HuH-7 (cell line): ENCODE results near the gene SPAG16.
A peak's percentile ranks its signal among the peaks of the same experiment; 100 is the strongest.

Experiments used
- DNase-seq: peaks from one replicate; pipeline ENCODE4 v3.0.0; 2011; ENCODE audit warnings: low spot score

Gene SPAG16

DNA sequence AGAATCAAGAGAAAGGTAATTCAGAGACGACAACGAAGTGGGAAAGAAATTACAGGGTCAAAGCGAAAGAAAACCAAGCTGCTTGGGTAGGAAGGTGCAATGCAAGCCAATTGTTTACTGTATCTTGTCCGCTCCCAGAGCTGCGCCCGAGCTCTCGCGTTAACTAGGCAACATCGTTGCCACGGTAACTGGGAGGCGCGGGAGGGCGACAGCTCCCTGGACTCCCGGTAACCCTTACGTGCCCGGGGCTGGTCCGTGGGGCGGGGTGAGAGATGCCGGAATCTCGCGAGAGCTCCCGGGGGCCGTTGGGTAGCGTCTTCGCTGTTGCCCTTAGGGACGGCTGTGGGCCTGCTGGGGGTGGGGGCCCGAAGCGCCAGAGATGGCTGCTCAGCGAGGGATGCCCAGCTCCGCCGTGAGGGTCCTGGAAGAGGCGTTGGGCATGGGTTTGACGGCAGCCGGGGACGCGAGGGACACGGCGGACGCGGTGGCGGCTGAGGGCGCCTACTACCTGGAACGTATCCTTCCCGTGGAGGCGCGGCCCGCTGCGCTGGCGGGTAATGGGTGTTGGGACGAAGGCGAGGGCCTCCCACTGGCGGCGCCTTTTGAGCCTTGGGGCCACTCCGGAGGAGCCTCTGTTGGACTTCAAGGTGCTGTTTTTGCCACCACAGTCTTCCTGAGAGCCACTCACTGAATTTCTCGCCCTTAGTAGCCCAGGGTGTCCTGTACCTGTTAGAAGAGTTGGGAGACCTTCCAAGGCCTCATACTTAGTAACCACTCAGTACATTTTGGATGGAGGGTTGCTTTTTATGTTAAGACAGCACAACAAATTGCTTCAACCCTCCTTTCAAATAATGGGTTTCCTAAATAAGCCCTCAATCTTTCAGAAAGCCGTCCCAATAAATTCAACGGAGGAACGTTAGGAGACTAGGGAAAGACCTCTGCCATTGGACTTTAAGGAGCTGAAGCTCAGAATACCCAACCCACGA is at the start of gene SPAG16:
Gene SPAG16 (plus strand): TSS at position 360 of the 986 bp plus-strand sequence.
- DNase-seq = peak; percentile 87

DNA sequence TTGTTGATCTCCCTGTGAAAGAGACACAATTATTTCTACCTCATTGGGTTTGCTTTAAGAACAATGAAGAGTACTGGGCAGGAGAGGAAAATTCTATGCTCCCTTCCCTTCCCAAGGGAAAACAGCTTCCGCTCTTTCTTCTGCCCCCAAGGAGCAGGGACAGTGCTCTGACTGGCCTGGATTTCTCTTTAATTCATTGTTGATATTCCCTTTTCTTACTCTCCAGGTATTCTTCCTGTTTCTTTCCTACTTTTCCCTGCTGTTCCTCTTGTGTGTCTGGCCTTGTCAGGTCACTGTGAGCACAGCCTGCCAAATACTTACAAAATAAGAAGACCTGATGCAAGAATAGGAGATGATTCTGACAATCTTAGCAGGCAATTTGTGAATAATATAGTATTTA is 49.6 kb upstream of the SPAG16 start:
- DNase-seq = no peak

DNA sequence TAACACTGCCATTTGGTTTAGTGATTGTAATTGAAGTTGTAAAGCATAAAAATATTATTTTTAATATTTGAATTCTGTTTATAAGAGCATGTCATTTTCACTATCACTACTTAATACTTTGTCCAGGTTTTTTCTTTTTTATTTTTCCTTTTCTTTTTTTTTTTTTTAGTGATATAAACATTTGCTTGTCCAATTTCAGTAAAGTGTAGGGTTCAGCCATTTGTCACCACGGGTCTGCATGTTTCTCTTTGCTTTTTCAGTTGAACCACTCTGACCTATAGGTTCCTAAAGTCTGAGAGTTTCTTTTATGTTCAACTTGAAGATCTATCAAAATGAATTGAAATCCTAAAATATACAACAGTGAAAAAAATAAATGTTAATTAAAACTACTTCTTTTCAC is 48.5 kb upstream of the SPAG16 start:
- no peak for DNase-seq

DNA sequence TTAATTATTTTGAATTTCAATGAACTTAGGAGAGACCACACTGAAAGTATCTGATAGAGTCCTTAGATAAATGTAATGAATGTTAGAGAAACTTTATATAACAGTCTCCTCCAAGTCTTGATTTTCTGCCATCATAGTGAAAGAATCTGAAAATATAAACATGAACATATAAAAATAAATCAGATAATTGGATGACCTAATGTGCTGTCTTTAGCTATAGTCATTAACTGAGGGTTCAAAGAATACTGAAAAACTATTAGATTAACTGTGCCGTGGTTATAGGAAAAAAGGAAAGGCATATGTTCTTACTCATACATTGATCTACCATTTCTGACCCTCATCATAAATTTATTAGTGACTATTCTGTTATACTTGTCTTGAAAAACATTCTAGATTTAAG is 47.0 kb upstream of the SPAG16 start:
- no peak for DNase-seq

DNA sequence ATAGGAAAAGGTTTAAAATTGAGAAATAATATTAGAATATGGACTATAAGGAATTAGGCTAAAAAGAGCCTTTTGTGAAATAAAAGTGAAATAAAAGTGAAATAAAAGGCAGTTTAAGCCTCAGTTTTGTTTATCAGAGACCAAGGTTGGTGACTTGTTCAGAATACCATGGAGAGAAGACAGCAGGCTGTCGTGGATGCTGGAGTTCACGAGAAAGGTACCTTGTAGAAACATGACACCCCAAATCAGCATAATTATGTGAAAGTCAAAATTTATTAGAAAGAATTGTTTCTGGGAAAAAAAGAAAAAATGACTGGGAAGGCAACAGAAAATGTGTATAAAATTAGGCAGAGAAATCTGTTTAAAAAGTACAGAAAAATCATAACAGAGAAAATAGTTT is 46.5 kb upstream of the SPAG16 start:
- no peak for DNase-seq

DNA sequence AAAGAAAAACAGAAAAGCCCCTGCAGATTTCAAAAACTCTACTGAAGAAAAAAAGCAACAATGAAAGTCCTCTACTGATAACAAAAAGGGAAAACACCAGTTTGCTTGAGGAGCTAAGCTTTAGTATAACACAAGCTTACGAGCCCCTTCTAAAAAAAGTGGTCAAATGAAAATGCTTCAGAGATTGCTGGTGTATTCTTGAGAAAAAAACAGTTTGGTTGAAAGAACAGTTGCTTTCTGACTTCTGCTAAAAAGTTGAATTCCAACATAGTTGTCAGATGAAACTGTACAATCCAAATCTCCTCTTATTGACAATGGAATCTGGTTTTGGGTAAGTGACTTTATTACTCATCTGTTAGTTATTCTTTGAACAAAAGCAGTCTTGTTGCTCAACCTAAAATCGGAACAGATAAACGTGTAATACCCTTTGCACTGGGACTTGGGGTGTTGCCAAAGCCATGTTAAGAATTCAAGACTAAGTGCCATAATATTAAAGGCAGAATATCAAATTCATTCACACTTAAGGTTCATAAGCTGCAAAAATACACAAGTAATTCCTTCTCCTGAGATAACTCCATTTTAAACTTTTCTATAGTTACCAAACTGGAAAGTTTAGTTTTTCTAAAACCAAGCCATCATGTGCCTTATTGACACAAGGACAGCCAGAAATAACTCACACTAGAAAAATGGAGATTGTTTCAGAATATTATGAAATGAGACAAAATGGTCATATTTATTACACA is 45.3 kb upstream of the SPAG16 start:
- DNase-seq = peak; percentile 6

DNA sequence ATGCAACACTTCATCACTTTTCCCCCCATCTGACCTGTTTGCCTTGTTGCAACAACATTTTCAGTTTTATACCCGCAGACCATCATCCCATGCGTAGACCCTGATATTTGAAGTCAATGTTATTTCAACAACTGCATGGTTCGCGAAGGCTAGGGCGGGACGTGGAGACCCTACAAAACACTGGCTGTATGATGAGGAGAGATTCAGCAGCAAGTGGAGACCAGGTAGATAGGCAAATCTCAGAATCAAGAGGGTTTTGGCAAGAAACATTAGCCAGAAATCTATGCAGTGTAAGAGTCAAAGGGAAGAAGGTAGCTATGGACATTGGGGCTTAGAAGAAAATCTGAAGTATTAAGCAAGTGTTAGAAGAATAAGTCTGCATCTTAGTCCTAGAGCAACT is 42.4 kb upstream of the SPAG16 start:
- no peak for DNase-seq

DNA sequence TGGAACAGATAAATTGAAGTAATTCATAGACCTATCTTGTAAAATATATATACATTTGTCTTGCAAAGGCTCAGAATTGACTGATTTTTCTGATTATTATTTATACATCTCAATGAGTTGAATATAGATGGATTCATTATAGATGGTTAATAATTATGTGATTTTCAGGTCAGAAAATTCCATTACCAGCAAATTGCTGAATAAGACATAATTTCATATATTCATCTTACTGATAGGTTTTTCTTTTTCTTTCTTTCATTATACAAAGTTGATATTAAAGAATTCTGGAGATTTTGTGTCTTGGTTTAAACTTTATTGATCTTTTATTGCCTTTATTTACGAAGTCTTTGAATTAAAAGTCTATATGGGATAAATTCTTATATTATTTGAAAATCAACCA is 41.6 kb upstream of the SPAG16 start:
- DNase-seq = no peak

DNA sequence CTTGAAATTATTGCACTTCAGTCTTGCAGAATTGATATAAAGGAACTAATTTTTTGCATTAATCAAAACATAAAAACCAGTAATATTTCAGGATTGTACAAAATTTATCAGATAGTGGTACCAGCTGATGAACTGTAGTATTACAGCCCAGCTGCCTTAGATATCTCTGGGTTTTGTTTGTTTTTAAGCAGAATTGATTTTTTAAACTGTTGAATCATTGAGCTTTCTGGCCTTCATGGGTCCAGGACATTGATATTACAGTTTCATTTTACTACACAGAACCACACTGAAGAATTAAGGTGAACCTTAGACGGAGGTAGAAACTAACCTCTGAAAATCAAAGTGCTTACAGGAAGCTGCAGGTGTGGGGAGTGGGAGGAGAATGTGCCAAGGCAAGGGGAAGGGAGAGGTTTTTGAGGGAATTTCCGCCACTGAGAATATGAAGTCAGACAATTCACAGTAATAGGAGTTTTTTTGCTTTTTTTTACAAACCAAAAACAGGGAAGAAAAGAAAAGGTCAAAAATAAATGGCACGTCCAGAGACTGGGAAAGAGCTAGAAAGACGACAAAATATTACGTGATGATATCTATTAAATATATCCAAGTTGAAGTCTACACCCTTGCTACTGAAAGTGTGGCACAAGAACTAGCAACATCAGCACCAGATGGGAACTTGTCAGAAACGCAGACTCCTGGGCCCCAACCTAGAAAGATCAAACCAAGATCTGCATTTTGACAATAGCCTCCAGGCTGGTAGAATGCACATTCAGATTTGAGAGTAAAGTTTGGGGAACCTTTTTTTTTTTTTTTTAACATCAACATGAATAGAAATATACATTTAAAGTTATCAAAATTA is 40.8 kb upstream of the SPAG16 start:
- DNase-seq = no peak

DNA sequence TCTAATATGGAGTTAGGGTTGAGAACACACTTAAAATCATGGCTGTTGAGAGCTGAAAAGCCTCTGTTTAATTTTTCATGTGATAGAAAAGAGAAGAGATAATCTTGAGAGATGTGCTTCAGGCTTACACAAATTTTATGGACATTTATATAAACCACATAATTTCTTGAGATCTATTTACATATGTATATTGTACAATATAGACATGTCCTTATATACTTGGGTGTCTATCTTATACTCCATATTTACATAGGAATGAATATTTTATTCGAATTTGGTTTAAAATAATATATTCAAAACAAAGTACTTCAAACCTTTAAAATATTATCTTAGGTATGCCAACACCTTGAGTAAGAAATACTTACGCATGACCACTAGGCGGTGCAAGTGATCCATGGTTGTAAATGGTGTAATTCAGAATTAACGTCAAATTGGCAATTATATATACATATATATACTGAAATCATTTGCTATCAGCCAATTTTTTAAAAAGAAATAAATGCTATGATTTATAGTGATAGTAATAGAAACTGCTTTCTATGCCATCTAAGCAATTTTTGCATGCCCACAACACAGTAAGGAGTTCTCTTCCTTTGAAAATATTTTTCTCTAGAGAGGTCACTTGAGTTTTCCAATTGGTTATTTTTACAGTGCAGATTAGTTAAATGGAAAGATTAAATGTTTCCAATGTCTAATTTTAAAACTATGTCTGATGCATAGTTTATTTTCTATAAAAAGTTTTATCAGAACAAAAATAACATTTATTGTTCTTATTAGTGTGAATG is 37.6 kb upstream of the SPAG16 start:
- no peak for DNase-seq

DNA sequence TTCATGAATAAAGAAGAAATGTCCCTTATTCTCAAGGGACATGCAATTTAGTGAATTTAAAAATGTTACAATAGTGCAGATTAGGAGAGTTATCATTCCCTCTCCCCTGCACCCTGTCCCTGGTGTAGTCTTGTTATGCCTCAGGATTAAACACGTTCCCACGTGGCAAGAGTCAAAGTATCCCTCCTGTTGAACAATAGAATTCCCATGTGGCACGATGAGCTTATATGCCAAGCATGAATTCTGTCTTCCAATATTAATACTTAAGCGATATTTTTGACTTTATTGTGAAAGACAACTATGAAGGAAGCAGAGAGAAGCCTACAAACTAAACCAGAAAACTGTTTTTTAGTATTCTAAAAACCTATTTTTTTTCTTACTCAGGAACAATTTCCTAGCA is 36.7 kb upstream of the SPAG16 start:
- DNase-seq = no peak

DNA sequence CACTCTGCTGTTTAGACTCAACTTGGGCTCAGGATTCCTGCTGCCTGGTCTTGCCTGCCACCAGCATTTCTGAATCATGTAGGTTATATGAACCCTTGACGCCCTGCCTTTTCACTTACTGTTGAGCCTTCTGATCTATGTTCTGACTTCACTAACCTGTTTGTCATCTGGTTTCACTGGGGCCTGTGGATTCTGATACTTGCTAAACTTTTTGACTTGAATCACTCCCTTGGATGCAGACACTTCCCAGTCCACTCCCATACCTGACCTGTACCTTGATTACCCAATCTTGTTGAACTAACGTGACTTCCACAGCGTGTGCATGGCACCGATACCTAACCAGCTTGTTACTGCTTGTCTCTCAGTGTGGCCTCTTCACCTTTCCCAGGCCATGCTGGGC is 35.6 kb upstream of the SPAG16 start:
- DNase-seq = no peak

DNA sequence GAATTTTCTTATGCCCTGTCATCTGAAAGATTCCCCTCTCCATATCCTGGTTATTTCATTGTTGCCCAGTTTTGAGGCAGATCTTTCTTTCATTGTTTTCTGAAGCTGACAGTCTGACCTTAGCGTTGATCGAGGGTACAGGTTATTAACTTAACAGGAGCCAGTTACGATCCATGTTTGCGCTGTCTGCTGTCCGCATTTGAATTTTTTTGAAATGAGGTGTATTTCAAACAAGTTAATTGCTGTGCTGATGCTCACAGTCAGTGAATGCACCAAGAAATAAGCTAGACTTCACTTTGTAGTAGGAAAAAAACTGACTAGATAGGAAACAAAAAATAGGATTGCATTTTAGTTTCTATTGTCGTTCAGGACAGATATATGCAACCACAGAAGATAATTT is 34.8 kb upstream of the SPAG16 start:
- no peak for DNase-seq

DNA sequence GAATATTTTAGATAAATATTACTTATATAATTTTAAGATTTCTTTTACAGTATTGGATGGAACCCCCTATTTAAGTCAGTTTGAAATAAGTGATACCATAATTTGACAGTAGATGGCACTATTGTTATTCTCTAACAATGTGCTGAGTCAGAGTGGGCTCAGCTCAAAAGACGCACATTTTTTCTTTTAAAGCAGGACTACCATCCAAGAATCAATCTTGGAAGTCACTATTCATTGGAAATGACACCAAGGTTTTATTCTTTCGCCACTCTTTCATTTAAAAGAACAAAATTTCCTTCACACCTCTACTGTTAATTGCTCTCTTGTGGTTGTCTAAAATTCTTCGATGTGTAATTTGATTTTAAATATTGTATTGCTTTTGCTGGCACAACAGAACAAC is 32.6 kb upstream of the SPAG16 start:
- peak; percentile 20 for DNase-seq

DNA sequence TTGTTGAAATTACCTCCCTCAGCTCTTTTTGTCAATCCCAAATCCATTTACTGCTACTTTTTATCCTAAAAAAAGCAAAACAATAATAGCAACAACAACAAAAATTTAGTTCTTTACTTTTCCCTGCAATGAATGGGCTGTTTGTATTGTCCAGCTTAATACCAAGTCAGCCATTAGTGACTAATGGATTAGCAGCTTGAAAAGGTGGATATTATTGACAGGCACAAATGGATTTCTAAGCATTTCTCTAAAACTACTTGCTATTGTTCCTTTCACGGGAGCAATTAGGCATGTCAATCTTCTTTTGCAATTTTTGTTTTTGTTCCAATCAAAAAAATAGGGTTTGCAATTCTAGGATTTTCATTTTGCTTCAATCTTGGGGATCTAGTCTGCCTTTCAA is 32.1 kb upstream of the SPAG16 start:
- DNase-seq = no peak

DNA sequence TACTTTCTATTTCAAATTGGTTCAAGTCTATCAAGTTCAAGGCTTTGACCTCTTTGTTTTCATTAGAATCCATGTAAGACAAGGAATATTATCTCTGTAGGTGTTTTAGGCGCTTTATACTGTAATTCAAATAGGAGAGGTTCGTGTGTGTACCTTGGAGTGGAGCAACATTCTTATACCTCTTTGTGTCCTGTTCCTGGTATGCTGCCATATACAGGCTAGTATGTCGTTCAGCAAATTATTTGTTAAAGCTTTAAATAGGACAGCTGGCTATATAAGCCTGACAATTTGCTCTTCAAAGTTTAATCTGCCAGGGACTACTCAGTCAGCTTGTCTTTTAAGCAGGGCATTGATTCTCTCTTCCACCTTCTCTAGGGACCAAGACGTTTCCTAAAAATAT is 31.1 kb upstream of the SPAG16 start:
- no peak for DNase-seq

DNA sequence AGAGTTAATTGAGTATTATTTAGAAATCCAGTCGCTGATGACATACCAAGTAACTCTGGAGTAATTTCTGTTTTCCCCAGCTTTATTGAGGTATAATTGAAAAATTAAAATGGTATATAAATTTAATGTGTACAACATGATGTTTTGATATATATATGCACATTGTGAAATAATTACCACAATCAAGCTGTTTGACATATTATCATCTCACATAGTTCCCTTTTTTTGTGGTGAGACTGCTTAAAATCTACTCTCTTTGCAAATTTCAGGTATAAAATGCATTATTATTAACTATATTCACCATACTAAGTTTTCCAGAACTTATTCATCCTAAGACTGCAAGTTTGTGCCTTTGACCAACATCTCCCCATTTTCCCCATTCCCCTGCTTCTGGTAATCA is 25.0 kb upstream of the SPAG16 start:
- no peak for DNase-seq

DNA sequence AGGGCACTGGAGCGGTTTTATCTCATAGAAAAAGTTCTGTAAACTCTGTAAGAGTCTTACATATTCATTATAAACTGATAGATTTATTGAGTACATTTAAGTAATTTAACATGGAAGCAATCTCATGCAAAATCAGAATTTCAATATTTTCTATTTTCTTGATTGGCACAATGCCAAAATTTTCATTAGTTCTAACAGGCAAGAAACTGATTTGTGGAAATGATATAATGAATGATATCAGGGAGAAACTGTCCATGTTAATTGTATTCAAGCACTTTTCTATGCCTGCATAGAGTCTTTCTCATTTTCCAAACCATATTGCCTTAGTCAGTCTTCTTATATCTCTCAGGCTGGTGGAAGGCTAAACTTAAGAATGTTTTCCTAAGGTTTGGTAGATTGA is 23.0 kb upstream of the SPAG16 start:
- no peak for DNase-seq

DNA sequence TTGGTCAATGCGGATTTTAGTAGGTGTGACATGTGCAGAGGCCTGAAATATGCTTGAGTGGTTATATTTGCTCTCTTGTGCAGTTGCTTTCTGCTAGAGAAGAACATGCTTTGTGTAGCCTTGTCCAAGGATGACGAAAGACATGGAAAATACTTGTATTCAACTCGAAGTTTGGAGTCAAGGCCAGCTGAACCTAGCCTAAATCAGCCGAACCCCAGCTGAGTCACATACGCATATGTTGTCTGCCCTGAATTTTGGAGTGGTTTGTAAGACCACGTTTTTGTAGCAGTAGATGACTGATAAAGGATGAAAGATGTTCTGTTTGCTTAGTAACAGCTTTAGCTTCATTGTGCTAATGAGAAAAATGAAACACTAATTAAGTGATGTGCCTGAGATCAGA is 22.5 kb upstream of the SPAG16 start:
- no peak for DNase-seq

DNA sequence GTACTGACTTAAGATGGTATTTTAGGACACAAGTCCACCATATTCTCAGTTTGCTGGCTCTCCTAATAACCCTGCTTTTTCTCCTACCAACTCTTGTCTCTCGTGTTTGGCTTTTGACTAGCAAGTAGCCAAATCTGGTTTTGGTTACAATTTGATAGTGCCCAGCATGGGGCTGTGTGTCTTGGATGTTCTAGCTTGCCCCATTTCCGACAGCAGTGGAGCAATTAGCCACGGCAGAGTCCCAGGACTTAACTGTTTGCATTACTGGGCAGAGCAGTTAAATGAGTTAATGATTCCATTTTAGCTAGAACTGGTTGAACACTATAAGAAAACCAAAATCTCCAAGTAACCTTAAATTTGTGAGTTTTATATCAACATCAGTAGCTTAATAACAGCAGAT is 18.6 kb upstream of the SPAG16 start:
- no peak for DNase-seq

DNA sequence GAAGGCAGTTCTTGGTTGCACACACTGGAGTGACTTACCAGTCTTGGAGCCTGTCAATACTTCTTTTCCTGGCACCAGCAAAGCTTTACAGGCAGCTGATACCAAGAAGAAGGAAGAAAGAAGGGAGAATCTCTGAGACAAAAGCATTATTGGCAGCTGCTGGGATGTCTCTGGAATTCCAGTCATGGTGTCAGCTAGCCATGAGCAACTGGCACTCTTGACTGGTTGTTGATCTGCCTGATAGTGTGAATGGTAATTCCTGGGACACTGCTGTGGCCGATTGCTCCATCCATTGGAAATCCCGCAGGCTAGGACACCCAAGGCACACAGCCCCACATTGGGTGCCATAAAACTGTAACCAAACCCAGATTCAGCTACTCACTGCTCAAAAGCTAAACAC is 17.8 kb upstream of the SPAG16 start:
- DNase-seq = no peak

DNA sequence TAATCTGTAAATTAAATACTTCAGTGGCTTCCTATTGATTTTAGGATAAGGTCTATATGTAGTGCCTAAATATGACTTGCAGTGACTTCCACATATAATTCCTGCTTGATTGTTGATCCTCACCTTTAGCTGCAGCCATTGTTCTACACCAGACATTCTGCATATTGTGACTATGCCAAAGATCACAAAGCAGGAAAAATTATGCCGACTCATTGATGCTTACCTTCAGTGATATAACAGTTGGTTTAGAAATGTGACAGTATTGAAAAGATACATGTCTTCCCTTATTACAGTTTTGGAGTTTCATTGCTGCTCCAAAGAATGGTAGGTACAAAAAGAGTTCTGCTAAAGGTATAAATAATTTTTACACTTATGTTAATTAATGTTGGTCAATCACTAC is 12.3 kb upstream of the SPAG16 start:
- no peak for DNase-seq
